HS-27A (cell line): ENCODE data around the gene PLEKHA7.
"Not testable (repeated sequence)": the region's sequence is repeated elsewhere in the genome, so short reads cannot be mapped to it uniquely, and the experiment has no call there.

Source experiments
- DNase-seq: peaks from one replicate; pipeline ENCODE4 v3.0.0-alpha.2; 2012; ENCODE audit warnings: low read depth, missing footprints

The PLEKHA7 gene

GRCh38 chr11:17010851-17011420 is 3.3 kb downstream of the PLEKHA7 start:
- DNase-seq: no peak

DNA sequence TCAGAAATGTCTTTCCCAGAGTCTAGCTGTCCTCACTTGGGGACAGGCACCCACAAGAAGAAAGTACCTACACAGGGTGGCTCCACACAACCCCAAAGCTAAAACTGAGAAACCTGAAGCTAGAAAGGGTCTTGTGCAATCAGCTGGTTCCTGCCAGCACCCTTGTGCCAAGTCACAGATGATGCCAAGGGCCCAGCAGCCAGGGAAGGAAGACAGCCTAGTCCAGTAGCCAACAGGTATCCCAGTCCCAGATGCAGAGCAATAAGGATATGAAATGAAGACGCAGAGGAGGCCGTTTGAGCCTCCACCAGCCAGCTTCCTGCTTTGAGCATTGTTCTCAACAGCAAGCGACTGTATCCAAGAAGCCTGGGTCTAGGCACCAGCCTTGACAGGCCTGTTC is 6.1 kb downstream of the PLEKHA7 start:
- DNase-seq: no peak

GRCh38 chr11:17005646-17006045 is 8.6 kb downstream of the PLEKHA7 start:
- DNase-seq: no peak

GRCh38 chr11:17004486-17005148 is 9.6 kb downstream of the PLEKHA7 start:
- no peak for DNase-seq

- DNase-seq: no peak
Observed at GRCh38 chr11:17003426-17003825, 10.8 kb downstream of the PLEKHA7 start.

GRCh38 chr11:17002543-17002942 is 11.7 kb downstream of the PLEKHA7 start:
- no peak for DNase-seq

- no peak for DNase-seq
Observed at GRCh38 chr11:17001806-17002205, 12.4 kb downstream of the PLEKHA7 start.

DNA sequence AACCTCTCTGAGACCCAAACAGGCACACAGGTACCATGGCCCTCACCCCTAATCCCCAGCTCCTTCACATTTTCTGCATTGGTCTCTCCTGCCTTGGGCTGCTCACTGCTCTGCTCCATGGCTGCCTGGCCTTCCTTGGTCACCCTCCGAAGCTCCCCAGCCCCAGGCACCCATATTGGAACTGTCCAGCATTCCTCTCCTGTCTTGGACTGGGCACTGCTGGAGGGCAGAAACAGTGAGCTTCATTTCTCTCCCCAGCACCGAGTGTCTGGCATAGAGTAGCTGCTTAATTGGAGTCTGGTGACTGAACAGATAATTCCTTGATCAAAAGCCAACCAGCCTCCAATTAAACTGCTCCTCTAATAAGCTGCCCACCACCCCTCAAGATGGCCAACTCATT is 13.2 kb downstream of the PLEKHA7 start:
- DNase-seq: no peak

DNA sequence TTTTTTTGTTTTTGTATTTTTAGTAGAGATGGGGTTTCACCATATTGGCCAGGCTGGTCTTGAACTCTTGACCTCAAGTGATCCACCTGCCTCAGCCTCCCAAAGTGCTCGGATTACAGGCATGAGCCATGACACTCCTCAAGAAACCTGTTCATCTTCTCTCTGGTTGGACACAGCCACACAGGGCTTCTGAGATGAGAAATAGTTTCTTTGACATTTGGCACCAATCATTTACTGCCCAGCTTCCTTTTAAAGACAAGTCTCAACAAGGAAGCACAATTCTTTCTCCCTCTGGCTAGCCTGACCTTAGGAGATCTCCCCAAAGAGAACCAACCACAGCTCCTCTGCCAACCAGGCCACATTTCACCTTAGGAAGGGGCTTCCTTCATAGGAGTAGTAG is 14.0 kb downstream of the PLEKHA7 start:
- DNase-seq: not testable (repeated sequence)

DNA sequence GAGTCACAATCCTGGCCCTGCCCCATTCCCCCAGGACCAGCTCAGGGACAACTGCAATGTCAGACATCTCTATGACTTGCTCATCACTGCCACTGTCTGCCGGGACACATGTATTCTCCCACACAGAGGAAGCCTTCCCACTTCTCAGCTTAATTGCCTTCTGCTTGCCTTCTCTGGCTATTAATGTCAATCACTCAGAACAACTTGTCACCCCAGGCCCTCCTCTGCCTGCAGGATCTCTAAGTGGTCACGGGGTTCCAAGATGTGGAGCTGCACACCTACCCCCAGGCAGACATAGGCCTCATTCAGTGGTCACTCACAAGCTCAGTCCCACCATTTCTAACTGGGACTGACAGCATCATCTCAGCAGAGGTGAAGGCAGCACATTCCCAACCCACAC is 15.1 kb downstream of the PLEKHA7 start:
- DNase-seq: no peak

DNA sequence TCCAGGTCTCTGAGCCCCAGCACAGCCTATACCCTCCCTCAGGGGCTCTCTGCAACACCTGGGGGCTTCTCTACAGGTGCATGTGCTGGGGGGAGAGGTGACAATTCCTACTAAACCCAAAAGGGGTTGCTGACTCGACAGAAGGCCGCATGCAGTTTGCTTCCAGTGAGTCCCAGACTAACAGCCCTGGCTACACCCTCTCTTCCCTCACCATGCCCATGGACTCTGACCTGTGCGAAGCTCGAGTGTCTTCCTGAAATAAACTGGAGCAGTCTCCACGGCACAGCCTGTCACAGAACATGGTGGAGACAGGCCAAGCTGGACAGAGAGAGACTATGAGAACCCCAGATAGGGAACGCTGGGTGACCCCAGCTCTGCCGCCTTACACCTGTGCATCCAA is 16.6 kb downstream of the PLEKHA7 start:
- no peak for DNase-seq

GRCh38 chr11:16993495-16993894 is 20.7 kb downstream of the PLEKHA7 start:
- DNase-seq: no peak

GRCh38 chr11:16992846-16993245 is 21.4 kb downstream of the PLEKHA7 start:
- no peak for DNase-seq

DNA sequence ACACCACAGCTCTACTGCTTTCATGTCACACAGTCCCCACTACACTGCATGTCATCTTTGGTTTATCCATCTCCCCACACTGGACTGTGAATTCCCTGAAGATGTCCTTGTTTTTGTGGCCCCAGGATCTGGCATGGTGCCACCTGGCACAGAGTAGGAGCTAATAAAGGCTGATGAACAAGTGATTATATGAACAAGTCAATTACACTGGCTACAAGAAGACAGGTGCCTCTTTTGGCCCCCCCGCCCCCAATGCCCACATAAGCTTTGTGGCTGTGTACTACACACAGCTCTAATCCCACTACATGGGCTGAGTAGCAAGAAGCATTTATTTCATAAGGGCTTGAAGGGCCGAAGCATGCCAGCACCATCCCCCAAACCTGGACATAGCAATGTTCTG is 24.7 kb downstream of the PLEKHA7 start:
- DNase-seq: no peak

DNA sequence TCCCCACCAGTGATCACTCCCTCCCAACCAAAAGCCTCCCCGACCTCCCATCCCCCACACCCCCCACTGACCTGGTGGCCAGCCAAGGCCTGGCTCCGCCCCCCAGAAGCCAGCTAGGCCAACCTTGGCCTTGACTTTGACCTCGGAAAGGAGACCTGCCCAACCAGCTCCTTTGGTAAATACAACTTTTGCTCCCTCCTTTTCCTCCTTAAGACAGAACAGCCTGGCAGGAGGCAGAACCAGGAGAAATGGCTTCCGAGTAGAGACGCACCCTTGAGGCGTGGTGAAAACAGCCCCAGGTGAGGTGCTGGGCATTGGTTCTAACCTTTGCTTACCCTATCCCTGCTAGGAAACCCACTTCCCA is 27.0 kb downstream of the PLEKHA7 start:
- no peak for DNase-seq

GRCh38 chr11:16986434-16987204 is 27.6 kb downstream of the PLEKHA7 start:
- DNase-seq: no peak

- no peak for DNase-seq
Observed at GRCh38 chr11:16985297-16985696, 28.9 kb downstream of the PLEKHA7 start.

DNA sequence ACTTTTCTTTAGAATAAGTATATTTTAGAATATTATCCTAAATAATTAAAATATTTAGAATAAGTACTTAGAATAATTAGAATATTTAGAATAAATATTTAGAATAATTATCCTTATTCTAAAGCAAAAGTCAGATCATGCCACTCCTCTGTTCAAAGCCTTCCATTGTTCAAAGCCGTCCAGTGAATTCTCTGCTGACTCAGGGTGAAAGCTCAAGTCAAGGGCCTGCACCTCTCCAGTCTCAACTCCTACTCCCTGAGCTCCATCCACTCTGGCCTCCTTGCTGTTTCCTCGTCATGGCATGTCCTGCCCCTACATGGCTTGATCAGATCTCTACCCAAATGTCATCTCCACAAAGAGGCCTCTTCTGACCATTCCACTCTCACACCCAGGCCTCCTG is 30.0 kb downstream of the PLEKHA7 start:
- no peak for DNase-seq

DNA sequence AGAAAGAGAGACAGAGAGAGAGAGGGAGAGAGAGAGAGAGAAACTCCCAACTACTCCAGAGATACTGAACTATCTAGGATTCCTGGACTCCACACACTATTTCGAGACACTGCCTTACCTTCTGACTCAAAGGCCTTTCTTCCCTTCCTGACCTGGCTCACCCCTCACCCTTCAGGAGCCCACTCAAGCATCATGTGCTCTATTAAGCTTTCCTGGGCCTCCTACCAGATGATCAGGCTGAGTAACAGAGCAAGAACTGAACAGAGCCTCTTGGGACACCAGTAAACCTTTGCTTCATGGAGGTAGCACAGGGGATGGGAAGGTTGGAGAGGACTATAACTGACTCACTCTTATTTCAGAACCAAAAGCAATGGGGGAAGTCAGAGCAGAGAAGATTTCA is 31.4 kb downstream of the PLEKHA7 start:
- DNase-seq: no peak

- no peak for DNase-seq
Observed at GRCh38 chr11:16982256-16982671, 31.9 kb downstream of the PLEKHA7 start.

DNA sequence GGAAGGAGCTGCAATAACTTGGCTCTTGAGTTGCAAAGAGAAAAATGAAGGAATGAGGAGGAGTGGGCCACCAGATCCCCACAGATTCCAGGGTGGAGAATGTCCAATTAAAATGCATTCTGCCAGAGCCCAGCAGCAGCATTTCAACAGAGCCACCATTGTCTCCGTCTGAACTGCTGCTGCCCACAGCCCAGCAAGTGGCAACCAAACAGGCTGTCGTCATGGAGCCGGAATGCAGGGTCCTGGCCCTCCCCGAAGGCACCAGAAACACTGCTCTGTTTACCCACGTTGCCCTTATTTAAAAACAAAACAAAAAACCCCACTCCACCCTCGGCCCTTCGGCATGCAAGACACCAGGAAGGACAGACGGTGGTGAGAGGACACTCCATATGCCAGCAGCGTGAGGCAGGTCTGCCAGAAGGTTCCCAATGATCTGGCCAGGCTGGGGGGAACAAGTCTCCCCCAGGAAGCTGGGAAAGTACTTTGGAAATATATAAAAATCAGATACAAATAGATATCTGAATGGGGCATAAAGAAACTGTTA is 32.5 kb downstream of the PLEKHA7 start:
- no peak for DNase-seq

DNA sequence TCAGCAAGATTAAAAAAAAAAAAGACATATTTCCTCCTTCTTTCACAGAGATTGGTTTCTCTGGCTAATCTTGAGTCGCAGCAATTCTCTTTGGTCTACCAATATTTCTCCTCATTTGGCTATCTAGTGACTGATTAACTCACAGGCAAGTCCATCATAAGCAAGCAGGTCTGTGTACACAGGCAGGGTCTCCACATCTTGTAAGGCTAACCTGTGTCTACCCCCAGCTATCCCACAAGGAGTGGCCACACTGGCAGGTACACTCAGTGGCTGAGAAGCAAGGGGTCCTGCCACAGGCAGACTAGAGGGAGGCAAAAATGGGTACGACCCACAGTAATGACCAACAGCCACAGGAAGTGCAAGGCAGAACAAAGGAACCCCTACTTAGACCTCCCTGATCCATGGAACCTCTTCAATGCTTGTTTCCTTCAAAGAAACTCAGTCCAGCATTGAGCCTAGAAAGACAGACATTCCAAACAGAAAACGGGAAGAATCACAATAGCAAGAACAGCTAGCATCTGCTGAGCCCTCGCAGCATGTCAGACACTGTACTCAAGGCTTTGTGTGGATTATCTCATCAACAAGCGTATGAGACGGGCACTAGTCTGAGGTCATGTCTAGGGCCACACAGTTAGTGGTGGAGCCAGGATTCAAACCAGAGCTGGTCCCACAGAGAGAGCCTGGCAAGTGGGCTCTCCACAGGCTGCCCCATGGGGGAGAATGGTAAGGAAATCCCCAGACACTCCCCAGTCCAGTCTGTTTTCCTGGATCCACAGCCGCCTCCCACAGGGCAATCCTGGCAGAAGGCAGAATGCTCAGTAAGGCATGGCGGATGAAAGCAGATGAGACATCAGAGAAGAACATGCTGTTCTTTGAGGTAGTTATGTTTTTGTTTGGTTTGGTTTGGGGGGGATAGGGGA is 34.3 kb downstream of the PLEKHA7 start:
- DNase-seq: no peak
